NCI-H1092 (cell line): ENCODE data around the gene CHPF2.
A peak's percentile ranks its signal among the peaks of the same experiment; 100 is the strongest.

Source experiments
- DNase-seq: peaks from one replicate; lab custom pipeline; 2025; lab: John Stamatoyannopoulos, UW

Gene CHPF2

GRCh38 chr7:151232917-151233701, 826 bp downstream of the CHPF2 start:
- no peak for DNase-seq

- no peak for DNase-seq
Observed at GRCh38 chr7:151233804-151234203, 1.5 kb downstream of the CHPF2 start.

GRCh38 chr7:151235091-151235787, 3.0 kb downstream of the CHPF2 start:
- DNase-seq, result no peak

DNA sequence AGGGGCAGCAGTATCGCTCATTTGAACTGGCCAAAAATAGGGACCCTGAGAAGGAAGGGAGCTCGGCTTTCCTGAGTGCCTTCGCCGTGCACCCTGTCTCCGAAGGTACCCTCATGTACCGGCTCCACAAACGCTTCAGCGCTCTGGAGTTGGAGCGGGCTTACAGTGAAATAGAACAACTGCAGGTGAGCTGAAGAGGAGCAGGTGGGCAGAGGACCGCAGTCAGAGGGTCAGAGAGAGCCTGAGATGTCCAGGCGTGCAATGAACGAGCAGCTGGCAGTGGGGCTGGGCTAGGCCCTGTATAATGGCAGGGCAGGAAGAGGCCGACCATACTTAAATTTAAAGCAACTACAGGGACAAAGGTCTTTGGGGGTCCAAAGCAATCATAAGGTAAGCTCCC, 4.1 kb downstream of the CHPF2 start:
- DNase-seq, result no peak

DNA sequence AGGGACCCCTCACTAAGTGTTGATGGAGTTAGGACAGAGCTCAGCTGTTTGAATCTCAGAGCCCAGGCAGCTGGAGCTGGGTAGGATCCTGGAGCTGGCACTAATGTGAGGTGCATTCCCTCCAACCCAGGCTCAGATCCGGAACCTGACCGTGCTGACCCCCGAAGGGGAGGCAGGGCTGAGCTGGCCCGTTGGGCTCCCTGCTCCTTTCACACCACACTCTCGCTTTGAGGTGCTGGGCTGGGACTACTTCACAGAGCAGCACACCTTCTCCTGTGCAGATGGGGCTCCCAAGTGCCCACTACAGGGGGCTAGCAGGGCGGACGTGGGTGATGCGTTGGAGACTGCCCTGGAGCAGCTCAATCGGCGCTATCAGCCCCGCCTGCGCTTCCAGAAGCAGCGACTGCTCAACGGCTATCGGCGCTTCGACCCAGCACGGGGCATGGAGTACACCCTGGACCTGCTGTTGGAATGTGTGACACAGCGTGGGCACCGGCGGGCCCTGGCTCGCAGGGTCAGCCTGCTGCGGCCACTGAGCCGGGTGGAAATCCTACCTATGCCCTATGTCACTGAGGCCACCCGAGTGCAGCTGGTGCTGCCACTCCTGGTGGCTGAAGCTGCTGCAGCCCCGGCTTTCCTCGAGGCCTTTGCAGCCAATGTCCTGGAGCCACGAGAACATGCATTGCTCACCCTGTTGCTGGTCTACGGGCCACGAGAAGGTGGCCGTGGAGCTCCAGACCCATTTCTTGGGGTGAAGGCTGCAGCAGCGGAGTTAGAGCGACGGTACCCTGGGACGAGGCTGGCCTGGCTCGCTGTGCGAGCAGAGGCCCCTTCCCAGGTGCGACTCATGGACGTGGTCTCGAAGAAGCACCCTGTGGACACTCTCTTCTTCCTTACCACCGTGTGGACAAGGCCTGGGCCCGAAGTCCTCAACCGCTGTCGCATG, 5.2 kb downstream of the CHPF2 start:
- no peak for DNase-seq

DNA sequence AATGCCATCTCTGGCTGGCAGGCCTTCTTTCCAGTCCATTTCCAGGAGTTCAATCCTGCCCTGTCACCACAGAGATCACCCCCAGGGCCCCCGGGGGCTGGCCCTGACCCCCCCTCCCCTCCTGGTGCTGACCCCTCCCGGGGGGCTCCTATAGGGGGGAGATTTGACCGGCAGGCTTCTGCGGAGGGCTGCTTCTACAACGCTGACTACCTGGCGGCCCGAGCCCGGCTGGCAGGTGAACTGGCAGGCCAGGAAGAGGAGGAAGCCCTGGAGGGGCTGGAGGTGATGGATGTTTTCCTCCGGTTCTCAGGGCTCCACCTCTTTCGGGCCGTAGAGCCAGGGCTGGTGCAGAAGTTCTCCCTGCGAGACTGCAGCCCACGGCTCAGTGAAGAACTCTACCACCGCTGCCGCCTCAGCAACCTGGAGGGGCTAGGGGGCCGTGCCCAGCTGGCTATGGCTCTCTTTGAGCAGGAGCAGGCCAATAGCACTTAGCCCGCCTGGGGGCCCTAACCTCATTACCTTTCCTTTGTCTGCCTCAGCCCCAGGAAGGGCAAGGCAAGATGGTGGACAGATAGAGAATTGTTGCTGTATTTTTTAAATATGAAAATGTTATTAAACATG, 6.0 kb downstream of the CHPF2 start:
- no peak for DNase-seq

GRCh38 chr7:151238924-151239836, 6.9 kb downstream of the CHPF2 start:
- DNase-seq, result no peak

DNA sequence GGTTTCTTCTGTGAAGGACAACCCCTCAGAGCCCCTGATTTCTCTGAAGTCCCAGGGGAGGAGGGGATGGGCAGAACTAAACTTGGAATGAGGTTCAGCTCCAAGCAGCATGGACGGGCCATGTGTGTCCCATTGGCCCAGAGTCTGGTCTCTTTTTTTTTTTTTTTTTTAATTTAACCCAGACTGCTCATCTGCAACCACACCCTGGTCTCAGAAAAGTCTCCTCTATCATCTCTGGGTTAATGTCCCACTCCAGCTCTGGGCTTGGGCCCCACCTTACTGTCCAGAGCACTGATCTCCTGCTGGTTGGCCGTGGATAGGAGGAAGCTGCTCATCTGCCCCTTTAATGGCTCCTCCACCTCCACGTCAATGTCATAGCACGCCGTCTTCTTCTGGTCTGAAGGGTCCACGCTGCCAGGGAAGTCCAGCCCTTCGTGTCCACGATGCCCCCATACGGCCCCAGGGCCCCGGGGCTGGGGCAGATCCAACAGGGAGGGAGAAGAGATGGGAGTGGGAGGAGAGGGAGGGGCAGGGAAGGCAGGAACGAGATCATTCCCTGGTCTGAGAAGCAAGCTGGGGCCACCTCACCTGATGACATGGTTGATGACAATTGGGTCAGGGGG, 7.7 kb downstream of the CHPF2 start:
- DNase-seq, result no peak

DNA sequence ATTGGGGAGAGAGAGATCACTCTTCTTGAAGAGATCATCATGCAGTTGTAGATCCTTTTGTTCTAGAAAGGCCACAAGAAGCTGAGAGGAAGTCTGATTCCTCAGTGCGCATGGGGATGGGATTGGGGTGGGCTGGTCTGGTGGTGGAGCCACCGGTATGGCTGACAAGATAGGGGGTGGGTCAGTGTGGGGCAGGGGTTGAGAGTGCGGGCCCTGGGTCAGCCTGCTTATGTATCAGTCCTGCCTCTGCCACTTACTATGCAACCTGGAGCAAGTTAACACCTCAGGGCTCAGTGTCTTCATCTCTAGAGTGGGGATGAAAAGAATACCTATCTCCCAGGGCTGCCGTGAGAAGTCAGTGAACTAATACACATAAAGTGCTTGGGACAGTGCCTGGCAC, 8.3 kb downstream of the CHPF2 start:
- DNase-seq, result no peak

- no peak for DNase-seq
Observed at GRCh38 chr7:151240942-151241754, 8.9 kb downstream of the CHPF2 start.

GRCh38 chr7:151241755-151242096, 9.4 kb downstream of the CHPF2 start:
- DNase-seq, result no peak

DNA sequence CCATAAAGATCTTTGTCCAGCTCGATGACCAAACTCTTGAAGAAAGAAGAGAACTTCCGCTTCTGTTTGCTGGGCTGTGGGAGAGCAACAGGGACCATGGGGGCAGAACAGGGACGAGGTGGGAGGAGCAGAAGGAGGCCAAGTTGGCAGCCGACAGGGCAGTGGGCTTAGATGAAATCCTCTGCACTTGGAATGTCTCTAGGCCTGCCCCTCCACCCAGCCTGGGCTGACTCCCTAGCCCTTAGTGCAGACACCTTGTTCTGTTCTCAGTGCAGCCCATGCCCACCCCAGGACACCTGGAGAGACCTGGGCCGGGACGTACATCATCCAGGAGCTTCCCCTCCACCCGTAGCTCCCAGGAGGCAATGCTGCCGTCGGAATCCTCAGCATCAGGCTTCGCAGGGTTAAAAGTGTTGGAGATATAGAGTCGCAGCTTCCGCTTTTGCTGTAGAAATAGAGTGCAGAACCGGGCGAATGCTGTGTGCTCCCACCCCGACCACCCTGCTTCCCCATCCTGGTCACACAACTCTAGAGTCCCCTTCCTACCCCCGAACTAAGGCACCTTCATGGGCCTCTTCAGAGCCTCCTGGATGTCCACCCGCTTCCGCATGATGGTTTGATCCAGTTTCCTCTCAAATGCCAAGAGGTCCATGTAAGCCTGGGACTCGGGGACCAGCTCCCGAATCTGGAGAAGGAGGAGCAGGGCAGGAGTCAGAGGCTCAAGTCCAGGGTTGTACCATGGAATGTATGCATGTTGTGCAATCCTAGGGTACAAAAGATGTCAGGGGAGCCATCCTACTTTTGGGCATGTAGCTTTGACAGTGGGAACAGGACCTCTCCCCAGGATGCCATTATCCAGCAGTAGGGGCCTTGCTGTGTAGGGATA, 10.1 kb downstream of the CHPF2 start:
- DNase-seq, result no peak

DNA sequence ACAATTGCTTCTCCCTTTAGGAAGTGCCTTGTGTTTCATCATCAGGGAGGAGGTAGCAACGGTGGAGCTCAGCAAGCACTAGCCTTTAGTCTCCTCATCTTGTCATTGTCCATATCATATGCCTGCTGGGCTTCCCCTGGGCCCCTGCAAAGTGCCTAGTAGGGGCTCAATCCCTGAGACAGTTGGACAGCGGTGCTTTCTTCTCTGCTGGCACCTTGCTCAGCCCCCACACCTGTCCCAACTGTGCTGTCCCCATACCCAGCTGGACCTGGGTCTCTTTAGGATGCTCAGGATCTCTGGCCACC, 10.7 kb downstream of the CHPF2 start:
- no peak for DNase-seq

- DNase-seq, result no peak
Observed at GRCh38 chr7:151243408-151244195, 11.3 kb downstream of the CHPF2 start.

- peak; percentile 36 for DNase-seq
Observed at GRCh38 chr7:151244196-151244840, 12.0 kb downstream of the CHPF2 start.

- no peak for DNase-seq
Observed at GRCh38 chr7:151244841-151245346, 12.6 kb downstream of the CHPF2 start.

DNA sequence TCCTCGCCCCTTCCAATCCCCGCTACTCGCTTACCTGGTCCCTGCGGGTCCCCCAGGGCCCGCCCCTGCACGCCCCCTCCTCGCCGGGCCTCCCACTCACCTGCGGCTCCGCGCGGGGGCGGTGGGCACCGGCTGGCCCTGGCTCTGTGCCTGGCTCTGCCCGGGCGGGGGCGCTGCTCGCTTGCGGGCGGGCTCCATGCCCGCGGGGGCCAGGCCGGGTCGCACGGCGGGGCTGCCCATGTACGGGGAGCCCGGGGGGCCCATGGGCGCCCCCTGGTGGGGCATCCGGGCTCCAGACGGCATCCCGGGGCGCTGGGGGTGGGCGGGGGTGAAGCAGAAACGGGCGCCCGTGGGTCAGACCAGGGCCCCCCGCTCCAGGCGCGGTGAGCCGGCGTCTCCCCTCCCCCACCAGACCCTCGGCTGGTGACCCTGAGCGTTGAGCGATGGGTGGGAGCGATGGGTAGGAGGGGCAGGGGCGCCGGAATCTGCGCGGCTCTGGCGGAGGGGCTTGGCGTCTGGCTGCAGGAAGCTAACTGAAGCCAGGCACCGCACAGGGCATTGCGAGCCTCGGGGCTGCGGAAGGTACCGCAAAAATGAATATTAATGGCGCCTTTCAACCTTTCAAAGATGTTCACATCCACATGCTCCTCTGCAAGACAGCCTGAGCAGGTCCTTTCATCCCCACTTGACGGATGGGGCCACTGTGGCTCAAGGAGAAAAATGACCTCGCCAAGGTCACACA, 13.2 kb downstream of the CHPF2 start:
- peak; percentile 34 for DNase-seq
